ENCODE results near the gene HES2. TPM values are rescaled to one million over a fixed set of nuclear protein-coding genes. Genes with fewer than 3 reads are reported as not detected.

The HES2 gene
- total and polyA plus RNA-seq, 9 of the 15 experiments (the other 6 are each of a cell fraction or from before 2014, with no cell fraction given), result 0.05 to 0.18 (median 0.07) TPM; not detected in 4

DNA sequence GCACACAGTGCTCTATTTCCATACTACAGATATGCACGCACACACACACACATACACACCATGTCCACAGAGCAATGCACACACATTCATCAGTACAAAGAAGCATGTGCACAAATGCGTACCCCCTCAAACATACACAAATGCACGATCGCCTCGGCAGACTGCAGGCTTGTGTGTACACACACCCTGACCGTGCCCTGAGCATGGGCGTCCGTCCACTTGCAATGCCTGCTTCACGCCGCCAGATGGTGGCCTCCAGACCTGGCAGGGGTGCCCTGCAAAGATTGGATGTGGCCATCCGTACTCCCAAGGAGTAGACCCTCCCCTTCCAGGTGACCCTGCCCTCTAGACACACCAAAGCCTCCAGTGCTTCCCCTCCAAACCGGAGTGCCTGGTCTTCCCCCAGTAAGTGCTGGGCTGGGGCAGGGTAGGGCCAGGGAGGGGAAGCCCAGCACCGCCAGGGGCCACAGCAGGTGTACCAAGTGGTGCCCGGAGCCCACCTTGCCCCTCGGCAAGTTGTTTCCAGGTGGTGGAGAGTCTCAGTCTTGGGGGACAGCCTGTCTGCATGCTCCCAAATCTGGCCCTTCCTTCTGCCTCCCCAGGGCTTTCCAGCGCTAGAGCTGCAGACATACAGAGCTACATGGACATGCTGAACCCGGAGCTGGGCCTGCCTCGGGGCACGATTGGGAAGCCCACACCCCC lies 25.5 kb upstream of the HES2 start (continued):
- TF ChIP-seq CEBPG (CRISPR knock-in tag; IDR thresholded peaks at IDR 0.05) (no peak), CEBPG (tag; conservative IDR thresholded peaks at IDR 0.05 in 1 of 2, IDR thresholded peaks at IDR 0.05 in 1 of 2) (no peak), XRCC4 (IDR thresholded peaks at IDR 0.05; ENCODE audit: extremely low read depth, insufficient read depth, insufficient read length) (no peak), ZNF175 (CRISPR knock-in tag; IDR thresholded peaks at IDR 0.05; ENCODE audit: low read depth) (no peak), ILK (tag; IDR thresholded peaks at IDR 0.05; ENCODE audit: borderline replicate concordance, low read depth) (no peak), NELFE (IDR thresholded peaks at IDR 0.05; ENCODE audit: insufficient read depth, insufficient read length) (no peak), ZNF232 (CRISPR knock-in tag; IDR thresholded peaks at IDR 0.05) (no peak), FOXP1 (CRISPR knock-in tag; IDR thresholded peaks at IDR 0.05) (no peak), ARID2 (IDR thresholded peaks at IDR 0.05) (no peak), RHOXF2B (CRISPR knock-in tag; conservative IDR thresholded peaks at IDR 0.05) (no peak), ZNF764 (CRISPR knock-in tag; IDR thresholded peaks at IDR 0.05; ENCODE audit: low read depth) (no peak), EGR1 (conservative IDR thresholded peaks at IDR 0.05) (no peak), MAFF (IDR thresholded peaks at IDR 0.05; ENCODE audit: low read length) (no peak), ZNF551 (CRISPR knock-in tag; IDR thresholded peaks at IDR 0.05) (no peak)
- TF ChIP-seq, protein P1, sequence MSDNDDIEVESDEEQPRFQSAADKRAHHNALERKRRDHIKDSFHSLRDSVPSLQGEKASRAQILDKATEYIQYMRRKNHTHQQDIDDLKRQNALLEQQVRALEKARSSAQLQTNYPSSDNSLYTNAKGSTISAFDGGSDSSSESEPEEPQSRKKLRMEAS (CRISPR knock-in tag; IDR thresholded peaks at IDR 0.05), result peak; percentile 56
- TF ChIP-seq, protein P2, sequence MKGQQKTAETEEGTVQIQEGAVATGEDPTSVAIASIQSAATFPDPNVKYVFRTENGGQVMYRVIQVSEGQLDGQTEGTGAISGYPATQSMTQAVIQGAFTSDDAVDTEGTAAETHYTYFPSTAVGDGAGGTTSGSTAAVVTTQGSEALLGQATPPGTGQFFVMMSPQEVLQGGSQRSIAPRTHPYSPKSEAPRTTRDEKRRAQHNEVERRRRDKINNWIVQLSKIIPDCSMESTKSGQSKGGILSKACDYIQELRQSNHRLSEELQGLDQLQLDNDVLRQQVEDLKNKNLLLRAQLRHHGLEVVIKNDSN (CRISPR knock-in tag; IDR thresholded peaks at IDR 0.05), result peak; percentile 24; the same call in 1 of the 2 replicates
- TF ChIP-seq, protein P3, sequence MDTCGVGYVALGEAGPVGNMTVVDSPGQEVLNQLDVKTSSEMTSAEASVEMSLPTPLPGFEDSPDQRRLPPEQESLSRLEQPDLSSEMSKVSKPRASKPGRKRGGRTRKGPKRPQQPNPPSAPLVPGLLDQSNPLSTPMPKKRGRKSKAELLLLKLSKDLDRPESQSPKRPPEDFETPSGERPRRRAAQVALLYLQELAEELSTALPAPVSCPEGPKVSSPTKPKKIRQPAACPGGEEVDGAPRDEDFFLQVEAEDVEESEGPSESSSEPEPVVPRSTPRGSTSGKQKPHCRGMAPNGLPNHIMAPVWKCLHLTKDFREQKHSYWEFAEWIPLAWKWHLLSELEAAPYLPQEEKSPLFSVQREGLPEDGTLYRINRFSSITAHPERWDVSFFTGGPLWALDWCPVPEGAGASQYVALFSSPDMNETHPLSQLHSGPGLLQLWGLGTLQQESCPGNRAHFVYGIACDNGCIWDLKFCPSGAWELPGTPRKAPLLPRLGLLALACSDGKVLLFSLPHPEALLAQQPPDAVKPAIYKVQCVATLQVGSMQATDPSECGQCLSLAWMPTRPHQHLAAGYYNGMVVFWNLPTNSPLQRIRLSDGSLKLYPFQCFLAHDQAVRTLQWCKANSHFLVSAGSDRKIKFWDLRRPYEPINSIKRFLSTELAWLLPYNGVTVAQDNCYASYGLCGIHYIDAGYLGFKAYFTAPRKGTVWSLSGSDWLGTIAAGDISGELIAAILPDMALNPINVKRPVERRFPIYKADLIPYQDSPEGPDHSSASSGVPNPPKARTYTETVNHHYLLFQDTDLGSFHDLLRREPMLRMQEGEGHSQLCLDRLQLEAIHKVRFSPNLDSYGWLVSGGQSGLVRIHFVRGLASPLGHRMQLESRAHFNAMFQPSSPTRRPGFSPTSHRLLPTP (IDR thresholded peaks at IDR 0.05; ENCODE audit: borderline replicate concordance, extremely low read depth, insufficient read length), result no peak
- TF ChIP-seq, protein P4, sequence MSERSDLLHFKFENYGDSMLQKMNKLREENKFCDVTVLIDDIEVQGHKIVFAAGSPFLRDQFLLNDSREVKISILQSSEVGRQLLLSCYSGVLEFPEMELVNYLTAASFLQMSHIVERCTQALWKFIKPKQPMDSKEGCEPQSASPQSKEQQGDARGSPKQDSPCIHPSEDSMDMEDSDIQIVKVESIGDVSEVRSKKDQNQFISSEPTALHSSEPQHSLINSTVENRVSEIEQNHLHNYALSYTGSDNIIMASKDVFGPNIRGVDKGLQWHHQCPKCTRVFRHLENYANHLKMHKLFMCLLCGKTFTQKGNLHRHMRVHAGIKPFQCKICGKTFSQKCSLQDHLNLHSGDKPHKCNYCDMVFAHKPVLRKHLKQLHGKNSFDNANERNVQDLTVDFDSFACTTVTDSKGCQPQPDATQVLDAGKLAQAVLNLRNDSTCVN (CRISPR knock-in tag; IDR thresholded peaks at IDR 0.05), result no peak
- TF ChIP-seq, protein P5, sequence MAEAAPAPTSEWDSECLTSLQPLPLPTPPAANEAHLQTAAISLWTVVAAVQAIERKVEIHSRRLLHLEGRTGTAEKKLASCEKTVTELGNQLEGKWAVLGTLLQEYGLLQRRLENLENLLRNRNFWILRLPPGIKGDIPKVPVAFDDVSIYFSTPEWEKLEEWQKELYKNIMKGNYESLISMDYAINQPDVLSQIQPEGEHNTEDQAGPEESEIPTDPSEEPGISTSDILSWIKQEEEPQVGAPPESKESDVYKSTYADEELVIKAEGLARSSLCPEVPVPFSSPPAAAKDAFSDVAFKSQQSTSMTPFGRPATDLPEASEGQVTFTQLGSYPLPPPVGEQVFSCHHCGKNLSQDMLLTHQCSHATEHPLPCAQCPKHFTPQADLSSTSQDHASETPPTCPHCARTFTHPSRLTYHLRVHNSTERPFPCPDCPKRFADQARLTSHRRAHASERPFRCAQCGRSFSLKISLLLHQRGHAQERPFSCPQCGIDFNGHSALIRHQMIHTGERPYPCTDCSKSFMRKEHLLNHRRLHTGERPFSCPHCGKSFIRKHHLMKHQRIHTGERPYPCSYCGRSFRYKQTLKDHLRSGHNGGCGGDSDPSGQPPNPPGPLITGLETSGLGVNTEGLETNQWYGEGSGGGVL (CRISPR knock-in tag; IDR thresholded peaks at IDR 0.05), result no peak
- TF ChIP-seq, protein P6, sequence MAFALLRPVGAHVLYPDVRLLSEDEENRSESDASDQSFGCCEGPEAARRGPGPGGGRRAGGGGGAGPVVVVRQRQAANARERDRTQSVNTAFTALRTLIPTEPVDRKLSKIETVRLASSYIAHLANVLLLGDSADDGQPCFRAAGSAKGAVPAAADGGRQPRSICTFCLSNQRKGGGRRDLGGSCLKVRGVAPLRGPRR (CRISPR knock-in tag; IDR thresholded peaks at IDR 0.05), result no peak

Measured in K562 (cell line).